ENCODE measurements around the gene FXYD1. TPM values are rescaled to one million over a fixed set of nuclear protein-coding genes. Genes with fewer than 3 reads are reported as not detected.

Gene FXYD1
- total and polyA plus RNA-seq, 2 of the 8 experiments (the other 6 are each of a cell fraction or from before 2014, with no cell fraction given) = 1.6 to 8.1 TPM

DNA sequence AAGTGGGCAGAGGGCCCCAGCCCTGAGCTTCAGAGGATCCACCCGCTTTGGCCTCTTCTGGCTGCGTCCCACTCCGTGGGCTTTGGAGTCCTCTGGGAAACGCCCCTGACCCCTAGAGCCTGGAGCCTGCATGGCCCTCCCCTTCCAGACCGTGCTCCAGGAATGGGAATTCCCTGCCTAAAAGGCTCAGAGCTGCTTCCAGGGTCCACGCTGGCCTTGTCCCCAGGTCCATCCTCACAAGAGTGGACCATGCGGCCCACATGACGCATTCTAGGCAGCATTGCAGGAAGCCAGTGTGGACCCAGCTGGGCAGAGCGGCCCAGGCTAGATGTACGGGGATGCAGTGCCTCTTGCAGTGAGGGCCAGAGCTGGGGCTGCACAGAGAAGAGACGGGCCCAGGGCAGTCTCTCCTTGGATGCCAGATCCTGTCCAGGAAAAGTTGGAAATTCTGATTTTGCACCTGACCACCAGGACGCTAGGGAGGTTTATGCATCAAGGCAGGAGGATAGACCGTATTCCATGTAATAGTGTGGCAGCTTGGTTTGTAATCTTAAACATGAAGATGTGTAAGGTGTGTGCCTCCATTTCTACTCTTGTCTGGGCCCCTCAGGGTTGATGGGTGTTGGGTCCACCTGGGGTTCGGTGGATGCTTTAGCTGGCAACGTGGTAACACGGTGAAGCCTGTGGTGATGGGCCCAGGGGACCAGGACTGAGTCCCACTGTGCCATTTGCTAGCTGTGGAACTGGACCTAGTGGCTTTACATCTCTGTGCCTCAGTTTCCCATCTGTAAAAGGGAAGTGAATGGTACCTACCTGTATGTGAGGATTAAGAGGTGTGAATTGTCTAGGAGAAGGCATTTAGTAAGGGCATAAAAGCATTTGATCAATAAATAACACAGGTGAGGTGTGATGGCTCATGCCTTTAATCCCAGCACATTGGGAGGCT, 37.8 kb upstream of the FXYD1 start (continued):
- TF ChIP-seq, protein P1, sequence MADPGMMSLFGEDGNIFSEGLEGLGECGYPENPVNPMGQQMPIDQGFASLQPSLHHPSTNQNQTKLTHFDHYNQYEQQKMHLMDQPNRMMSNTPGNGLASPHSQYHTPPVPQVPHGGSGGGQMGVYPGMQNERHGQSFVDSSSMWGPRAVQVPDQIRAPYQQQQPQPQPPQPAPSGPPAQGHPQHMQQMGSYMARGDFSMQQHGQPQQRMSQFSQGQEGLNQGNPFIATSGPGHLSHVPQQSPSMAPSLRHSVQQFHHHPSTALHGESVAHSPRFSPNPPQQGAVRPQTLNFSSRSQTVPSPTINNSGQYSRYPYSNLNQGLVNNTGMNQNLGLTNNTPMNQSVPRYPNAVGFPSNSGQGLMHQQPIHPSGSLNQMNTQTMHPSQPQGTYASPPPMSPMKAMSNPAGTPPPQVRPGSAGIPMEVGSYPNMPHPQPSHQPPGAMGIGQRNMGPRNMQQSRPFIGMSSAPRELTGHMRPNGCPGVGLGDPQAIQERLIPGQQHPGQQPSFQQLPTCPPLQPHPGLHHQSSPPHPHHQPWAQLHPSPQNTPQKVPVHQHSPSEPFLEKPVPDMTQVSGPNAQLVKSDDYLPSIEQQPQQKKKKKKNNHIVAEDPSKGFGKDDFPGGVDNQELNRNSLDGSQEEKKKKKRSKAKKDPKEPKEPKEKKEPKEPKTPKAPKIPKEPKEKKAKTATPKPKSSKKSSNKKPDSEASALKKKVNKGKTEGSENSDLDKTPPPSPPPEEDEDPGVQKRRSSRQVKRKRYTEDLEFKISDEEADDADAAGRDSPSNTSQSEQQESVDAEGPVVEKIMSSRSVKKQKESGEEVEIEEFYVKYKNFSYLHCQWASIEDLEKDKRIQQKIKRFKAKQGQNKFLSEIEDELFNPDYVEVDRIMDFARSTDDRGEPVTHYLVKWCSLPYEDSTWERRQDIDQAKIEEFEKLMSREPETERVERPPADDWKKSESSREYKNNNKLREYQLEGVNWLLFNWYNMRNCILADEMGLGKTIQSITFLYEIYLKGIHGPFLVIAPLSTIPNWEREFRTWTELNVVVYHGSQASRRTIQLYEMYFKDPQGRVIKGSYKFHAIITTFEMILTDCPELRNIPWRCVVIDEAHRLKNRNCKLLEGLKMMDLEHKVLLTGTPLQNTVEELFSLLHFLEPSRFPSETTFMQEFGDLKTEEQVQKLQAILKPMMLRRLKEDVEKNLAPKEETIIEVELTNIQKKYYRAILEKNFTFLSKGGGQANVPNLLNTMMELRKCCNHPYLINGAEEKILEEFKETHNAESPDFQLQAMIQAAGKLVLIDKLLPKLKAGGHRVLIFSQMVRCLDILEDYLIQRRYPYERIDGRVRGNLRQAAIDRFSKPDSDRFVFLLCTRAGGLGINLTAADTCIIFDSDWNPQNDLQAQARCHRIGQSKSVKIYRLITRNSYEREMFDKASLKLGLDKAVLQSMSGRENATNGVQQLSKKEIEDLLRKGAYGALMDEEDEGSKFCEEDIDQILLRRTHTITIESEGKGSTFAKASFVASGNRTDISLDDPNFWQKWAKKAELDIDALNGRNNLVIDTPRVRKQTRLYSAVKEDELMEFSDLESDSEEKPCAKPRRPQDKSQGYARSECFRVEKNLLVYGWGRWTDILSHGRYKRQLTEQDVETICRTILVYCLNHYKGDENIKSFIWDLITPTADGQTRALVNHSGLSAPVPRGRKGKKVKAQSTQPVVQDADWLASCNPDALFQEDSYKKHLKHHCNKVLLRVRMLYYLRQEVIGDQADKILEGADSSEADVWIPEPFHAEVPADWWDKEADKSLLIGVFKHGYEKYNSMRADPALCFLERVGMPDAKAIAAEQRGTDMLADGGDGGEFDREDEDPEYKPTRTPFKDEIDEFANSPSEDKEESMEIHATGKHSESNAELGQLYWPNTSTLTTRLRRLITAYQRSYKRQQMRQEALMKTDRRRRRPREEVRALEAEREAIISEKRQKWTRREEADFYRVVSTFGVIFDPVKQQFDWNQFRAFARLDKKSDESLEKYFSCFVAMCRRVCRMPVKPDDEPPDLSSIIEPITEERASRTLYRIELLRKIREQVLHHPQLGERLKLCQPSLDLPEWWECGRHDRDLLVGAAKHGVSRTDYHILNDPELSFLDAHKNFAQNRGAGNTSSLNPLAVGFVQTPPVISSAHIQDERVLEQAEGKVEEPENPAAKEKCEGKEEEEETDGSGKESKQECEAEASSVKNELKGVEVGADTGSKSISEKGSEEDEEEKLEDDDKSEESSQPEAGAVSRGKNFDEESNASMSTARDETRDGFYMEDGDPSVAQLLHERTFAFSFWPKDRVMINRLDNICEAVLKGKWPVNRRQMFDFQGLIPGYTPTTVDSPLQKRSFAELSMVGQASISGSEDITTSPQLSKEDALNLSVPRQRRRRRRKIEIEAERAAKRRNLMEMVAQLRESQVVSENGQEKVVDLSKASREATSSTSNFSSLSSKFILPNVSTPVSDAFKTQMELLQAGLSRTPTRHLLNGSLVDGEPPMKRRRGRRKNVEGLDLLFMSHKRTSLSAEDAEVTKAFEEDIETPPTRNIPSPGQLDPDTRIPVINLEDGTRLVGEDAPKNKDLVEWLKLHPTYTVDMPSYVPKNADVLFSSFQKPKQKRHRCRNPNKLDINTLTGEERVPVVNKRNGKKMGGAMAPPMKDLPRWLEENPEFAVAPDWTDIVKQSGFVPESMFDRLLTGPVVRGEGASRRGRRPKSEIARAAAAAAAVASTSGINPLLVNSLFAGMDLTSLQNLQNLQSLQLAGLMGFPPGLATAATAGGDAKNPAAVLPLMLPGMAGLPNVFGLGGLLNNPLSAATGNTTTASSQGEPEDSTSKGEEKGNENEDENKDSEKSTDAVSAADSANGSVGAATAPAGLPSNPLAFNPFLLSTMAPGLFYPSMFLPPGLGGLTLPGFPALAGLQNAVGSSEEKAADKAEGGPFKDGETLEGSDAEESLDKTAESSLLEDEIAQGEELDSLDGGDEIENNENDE (IDR thresholded peaks at IDR 0.05; ENCODE audit: insufficient replicate concordance, low read length) = peak; percentile 98

Data from H1 (cell line).